ENCODE measurements around the gene ZAP70.
A peak's percentile ranks its signal among the peaks of the same experiment; 100 is the strongest.

The ZAP70 gene

DNA sequence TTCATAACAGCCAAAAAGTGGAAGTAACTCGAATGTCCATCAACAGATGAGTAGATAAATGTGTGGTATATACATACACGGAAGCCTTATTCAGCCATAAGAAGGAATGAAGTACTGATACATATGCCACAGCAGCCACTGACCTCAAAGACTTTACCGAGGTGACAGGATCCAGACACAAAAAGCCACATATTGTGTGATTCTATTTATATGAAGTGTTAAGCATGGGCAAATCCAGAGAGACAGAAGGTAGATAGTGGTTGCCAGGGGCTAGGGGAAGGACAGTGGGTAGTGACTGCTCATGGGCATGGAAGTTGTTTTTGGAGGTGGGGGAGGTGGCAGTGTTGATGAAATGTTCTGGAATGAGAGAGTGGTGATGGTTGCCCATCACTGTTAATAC is 33.9 kb downstream of the ZAP70 start:
- H3K27me3 ChIP-seq (ENCODE audit: control insufficient read depth, low read length) = no peaks in the 10 kb centered on the region
- no peak overlapping the region for H3K4me3 ChIP-seq (ENCODE audit: low read length)
- H3K79me2 ChIP-seq (ENCODE audit: control insufficient read depth, low read length) = no peaks in the 10 kb centered on the region
- H4K20me1 ChIP-seq (ENCODE audit: control insufficient read depth, insufficient read depth, low read depth, low read length) = no peaks in the 10 kb centered on the region
- no peaks in the 10 kb centered on the region for H3K36me3 ChIP-seq (ENCODE audit: control insufficient read depth, low read length)
- TF ChIP-seq EZH2phosphoT487 (IDR thresholded peaks at IDR 0.05; ENCODE audit: borderline replicate concordance, low read length) = no peak
- TF ChIP-seq, protein P1, sequence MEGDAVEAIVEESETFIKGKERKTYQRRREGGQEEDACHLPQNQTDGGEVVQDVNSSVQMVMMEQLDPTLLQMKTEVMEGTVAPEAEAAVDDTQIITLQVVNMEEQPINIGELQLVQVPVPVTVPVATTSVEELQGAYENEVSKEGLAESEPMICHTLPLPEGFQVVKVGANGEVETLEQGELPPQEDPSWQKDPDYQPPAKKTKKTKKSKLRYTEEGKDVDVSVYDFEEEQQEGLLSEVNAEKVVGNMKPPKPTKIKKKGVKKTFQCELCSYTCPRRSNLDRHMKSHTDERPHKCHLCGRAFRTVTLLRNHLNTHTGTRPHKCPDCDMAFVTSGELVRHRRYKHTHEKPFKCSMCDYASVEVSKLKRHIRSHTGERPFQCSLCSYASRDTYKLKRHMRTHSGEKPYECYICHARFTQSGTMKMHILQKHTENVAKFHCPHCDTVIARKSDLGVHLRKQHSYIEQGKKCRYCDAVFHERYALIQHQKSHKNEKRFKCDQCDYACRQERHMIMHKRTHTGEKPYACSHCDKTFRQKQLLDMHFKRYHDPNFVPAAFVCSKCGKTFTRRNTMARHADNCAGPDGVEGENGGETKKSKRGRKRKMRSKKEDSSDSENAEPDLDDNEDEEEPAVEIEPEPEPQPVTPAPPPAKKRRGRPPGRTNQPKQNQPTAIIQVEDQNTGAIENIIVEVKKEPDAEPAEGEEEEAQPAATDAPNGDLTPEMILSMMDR (IDR thresholded peaks at IDR 0.05; ENCODE audit: low read depth, low read length, poor library complexity, severe bottlenecking) = no peak
- no peak overlapping the region for H3K27ac ChIP-seq (ENCODE audit: low read depth, low read length)
- no peaks in the 10 kb centered on the region for H3K9me3 ChIP-seq (ENCODE audit: control insufficient read depth, insufficient read depth, low read length)
- peaks cover 32% of the 10 kb centered on the region for H3K4me1 ChIP-seq (ENCODE audit: control insufficient read depth, low read length)
- H3K4me2 ChIP-seq (ENCODE audit: low read length) = no peak overlapping the region
- H3F3A ChIP-seq (ENCODE audit: control insufficient read depth, insufficient read depth) = peaks cover 4% of the 10 kb centered on the region; the same call in 1 of the 2 replicates
- H3K9me2 ChIP-seq (replicated peaks; ENCODE audit: control insufficient read depth, low read length) = no peaks in the 10 kb centered on the region

DNA sequence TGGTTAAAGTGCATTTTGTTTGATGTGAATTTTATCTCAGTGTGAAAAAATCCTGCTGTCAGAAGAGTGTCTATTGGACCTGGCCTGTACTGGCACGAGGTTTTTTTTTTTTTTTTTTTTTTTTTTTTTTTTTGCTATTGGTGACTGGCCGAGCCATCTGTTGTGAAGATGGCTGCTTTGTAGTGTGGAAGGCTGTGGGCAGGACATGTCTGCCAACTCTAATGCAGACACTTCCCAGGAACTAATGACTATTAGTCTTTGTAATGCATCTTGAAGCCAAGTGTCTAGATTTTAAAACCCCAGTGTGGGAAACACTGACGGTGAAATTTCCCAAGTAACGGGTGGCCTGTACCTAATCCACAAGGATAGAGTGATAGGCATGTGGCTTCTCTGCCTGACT is 34.3 kb downstream of the ZAP70 start:
- Histone ChIP-seq H3K4me2 (ENCODE audit: low read length) (peak overlapping the region; percentile 91), H3K9me2 (replicated peaks; ENCODE audit: control insufficient read depth, low read length) (no peaks in the 10 kb centered on the region), H3K9me3 (ENCODE audit: control insufficient read depth, insufficient read depth, low read length) (no peaks in the 10 kb centered on the region), H4K20me1 (ENCODE audit: control insufficient read depth, insufficient read depth, low read depth, low read length) (no peaks in the 10 kb centered on the region), H3F3A (ENCODE audit: control insufficient read depth, insufficient read depth) (peaks cover 4% of the 10 kb centered on the region; the same call in 1 of the 2 replicates), H3K27ac (ENCODE audit: low read depth, low read length) (peak overlapping the region; percentile 86), H3K36me3 (ENCODE audit: control insufficient read depth, low read length) (0 out of 2 replicates have a peak, but pooled peaks cover 4% of the 10 kb centered on the region), H3K4me1 (ENCODE audit: control insufficient read depth, low read length) (peaks cover 32% of the 10 kb centered on the region), H3K4me3 (ENCODE audit: low read length) (peak overlapping the region; percentile 70), H3K79me2 (ENCODE audit: control insufficient read depth, low read length) (no peaks in the 10 kb centered on the region), H3K27me3 (ENCODE audit: control insufficient read depth, low read length) (no peaks in the 10 kb centered on the region)
- TF ChIP-seq, protein P1 (IDR thresholded peaks at IDR 0.05; ENCODE audit: low read depth, low read length, poor library complexity, severe bottlenecking) = no peak
- no peak for TF ChIP-seq EZH2phosphoT487 (IDR thresholded peaks at IDR 0.05; ENCODE audit: borderline replicate concordance, low read length)

DNA sequence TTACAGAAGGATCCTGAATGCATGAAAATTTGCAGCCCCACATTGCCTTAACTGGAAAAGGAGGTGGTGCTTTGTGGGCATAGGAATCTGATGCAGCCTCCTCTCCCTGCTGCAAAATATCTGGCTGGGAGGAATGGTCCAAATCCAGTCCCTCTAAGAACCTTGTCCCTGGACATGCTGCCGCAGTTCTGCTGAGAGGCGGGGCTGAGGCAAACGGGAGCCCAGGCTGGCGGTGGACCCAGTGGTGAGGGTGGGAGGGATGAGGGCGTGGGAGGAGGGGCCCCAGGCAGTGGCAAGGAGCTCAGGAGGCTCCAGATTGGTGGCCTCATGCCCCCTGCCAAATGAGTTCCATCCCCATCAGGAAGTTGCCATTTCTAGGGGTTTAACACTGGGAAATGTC is 36.2 kb downstream of the ZAP70 start:
- Histone ChIP-seq H3K4me2 (ENCODE audit: low read length) (no peak overlapping the region), H3K79me2 (ENCODE audit: control insufficient read depth, low read length) (no peaks in the 10 kb centered on the region), H3K27ac (ENCODE audit: low read depth, low read length) (no peak overlapping the region), H3K4me3 (ENCODE audit: low read length) (no peak overlapping the region), H3K9me2 (replicated peaks; ENCODE audit: control insufficient read depth, low read length) (no peaks in the 10 kb centered on the region), H3K36me3 (ENCODE audit: control insufficient read depth, low read length) (peaks cover 10% of the 10 kb centered on the region), H3K27me3 (ENCODE audit: control insufficient read depth, low read length) (no peaks in the 10 kb centered on the region), H3K9me3 (ENCODE audit: control insufficient read depth, insufficient read depth, low read length) (no peaks in the 10 kb centered on the region), H3K4me1 (ENCODE audit: control insufficient read depth, low read length) (peaks cover 32% of the 10 kb centered on the region), H3F3A (ENCODE audit: control insufficient read depth, insufficient read depth) (peaks cover 4% of the 10 kb centered on the region; the same call in 1 of the 2 replicates), H4K20me1 (ENCODE audit: control insufficient read depth, insufficient read depth, low read depth, low read length) (no peaks in the 10 kb centered on the region)
- no peak for TF ChIP-seq EZH2phosphoT487 (IDR thresholded peaks at IDR 0.05; ENCODE audit: borderline replicate concordance, low read length)
- TF ChIP-seq, protein P1 (IDR thresholded peaks at IDR 0.05; ENCODE audit: low read depth, low read length, poor library complexity, severe bottlenecking) = no peak

Data from DOHH2 (cell line).